Mucosa of descending colon (tissue), 3 donors: ENCODE measurements around the gene ZNF213. TPM values are rescaled to one million over a fixed set of nuclear protein-coding genes. Genes with fewer than 3 reads are reported as not detected.

ENCODE experiments used
- ATAC-seq: fragments of 200-7000 bp; cut with Tn5 transposase; one replicate; pipeline ENCODE4 v1.9.1; 2020; ENCODE audit warnings: mild to moderate bottlenecking, moderate library complexity
- DNase-seq, 3 donors: peaks; one replicate each; pipeline ENCODE4 v3.0.0-alpha.2; 2020
- H3K36me3 ChIP-seq: fragments of 200-600 bp; one replicate; pipeline ENCODE4 v1.8.0; 2021; ENCODE audit warnings: low read depth, mild to moderate bottlenecking
- H3K4me1 ChIP-seq: fragments of 200-600 bp; one replicate; pipeline ENCODE4 v1.8.0; 2021; ENCODE audit warnings: low read depth, mild to moderate bottlenecking
- H3K4me3 ChIP-seq: fragments of 200-600 bp; one replicate; pipeline ENCODE4 v1.8.0; 2021; ENCODE audit warnings: mild to moderate bottlenecking
- H3K9me3 ChIP-seq: fragments of 200-600 bp; one replicate; pipeline ENCODE4 v1.8.0; 2021; ENCODE audit warnings: mild to moderate bottlenecking
- CTCF ChIP-seq: fragments of 200-600 bp; IDR thresholded peaks from one replicate; pipeline ENCODE4 v1.8.0; 2022; ENCODE audit warnings: antibody characterized with exemption, mild to moderate bottlenecking
- intact Hi-C, 2 donors: fragments of 100-400 bp; cut with DNase I in 1 of 2; cut with micrococcal nuclease in 1 of 2; formaldehyde crosslinking; loops; one replicate each; pipeline versions ENCODE4 v1.11.0 to v1.11.1; 2022; cut with DNase I, micrococcal nuclease
- total RNA-seq, 3 donors: library from RNA; stranded (reverse); fragmentation: NEBNext Ultra II Directional in 2 of 3; extraction: Animal tissue kit (Norgen Biotek cat#: 25700) in 2 of 3; gene quantifications; one replicate each; pipeline versions ENCODE4 v1.2.1 to v1.2.4, GENCODE V29; 2021 to 2023
- donor health status: DM: no; HTN: no; CAD: no; lungs with moderate emphysema.
- donor health status: DM: no; HTN: no; CAD: no.
- donor health status: DM: no; HTN: yes; CAD: no.

Gene ZNF213
- total RNA-seq, 3 donors from 2014 or later: 10.3 to 18.1 (median 14.1) TPM

- TF ChIP-seq CTCF: no peak
- Histone ChIP-seq H3K4me1 (peaks cover 12% of the 10 kb centered on the region), H3K4me3 (no peak overlapping the region), H3K9me3 (no peaks in the 10 kb centered on the region), H3K36me3 (no peaks in the 10 kb centered on the region)
- DNase-seq (peak in 1 of 3 donors; percentile 49), ATAC-seq (no peak)
- intact Hi-C loops: no loop called here
These were observed 10.8 kb downstream of the ZNF213 start for GRCh38 chr16:3145660-3146059.

- no peak for ATAC-seq
- no peak for DNase-seq
- H3K4me3 ChIP-seq: no peak overlapping the region
- no peak for TF ChIP-seq CTCF
- peaks cover 22% of the 10 kb centered on the region for H3K4me1 ChIP-seq
- intact Hi-C loops: no loop called here
- H3K36me3 ChIP-seq: no peaks in the 10 kb centered on the region
- no peaks in the 10 kb centered on the region for H3K9me3 ChIP-seq
These were observed 12.4 kb downstream of the ZNF213 start for GRCh38 chr16:3147046-3147756.

- Histone ChIP-seq H3K36me3 (no peaks in the 10 kb centered on the region), H3K4me1 (peaks cover 22% of the 10 kb centered on the region), H3K9me3 (no peaks in the 10 kb centered on the region), H3K4me3 (no peak overlapping the region)
- DNase-seq: peak in 1 of 3 donors; percentile 39
- no peak for ATAC-seq
- intact Hi-C loops: no loop called here
- TF ChIP-seq CTCF: no peak
These were observed 12.9 kb downstream of the ZNF213 start for GRCh38 chr16:3147757-3148104.

- H3K9me3 ChIP-seq: no peaks in the 10 kb centered on the region
- H3K4me1 ChIP-seq: peaks cover 18% of the 10 kb centered on the region
- no peaks in the 10 kb centered on the region for H3K36me3 ChIP-seq
- intact Hi-C loops: no loop called here
- no peak for TF ChIP-seq CTCF
- peak in 1 of 3 donors; percentile 15 for DNase-seq
- no peak for ATAC-seq
- no peak overlapping the region for H3K4me3 ChIP-seq
These were observed 13.7 kb downstream of the ZNF213 start for GRCh38 chr16:3148256-3149192.

- H3K36me3 ChIP-seq: no peaks in the 10 kb centered on the region
- ATAC-seq (no peak), DNase-seq (no peak)
- TF ChIP-seq CTCF: no peak
- no peaks in the 10 kb centered on the region for H3K9me3 ChIP-seq
- H3K4me1 ChIP-seq: peaks cover 14% of the 10 kb centered on the region
- no peak overlapping the region for H3K4me3 ChIP-seq
- intact Hi-C loops: no loop called here
These were observed 14.3 kb downstream of the ZNF213 start for GRCh38 chr16:3149193-3149530.
